ENCODE results near the gene PEDS1. TPM values are rescaled to one million over a fixed set of nuclear protein-coding genes. Genes with fewer than 3 reads are reported as not detected.
"Not testable (repeated sequence)": the region's sequence is repeated elsewhere in the genome, so short reads cannot be mapped to it uniquely, and the experiment has no call there.

The PEDS1 gene
- total RNA-seq, 2 donors from 2014 or later: 21.2 to 34.3 TPM

- Histone ChIP-seq H3K36me3 (peaks cover 5% of the 10 kb centered on the region), H3K27me3 (replicated peaks; ENCODE audit: insufficient read depth) (no peaks in the 10 kb centered on the region), H3K9me3 (no peaks in the 10 kb centered on the region), H3K4me1 (ENCODE audit: control insufficient read depth in 1 of 2, low read depth in 2 of 2) (no peaks in the 10 kb centered on the region), H3K27ac (no peak overlapping the region), H3K4me3 (no peak overlapping the region)
- no peak for ATAC-seq (ENCODE audit: insufficient number of reproducible peaks, low FRiP score, low read depth)
- DNase-seq (ENCODE audit: low spot score): no peak
- no peak for TF ChIP-seq CTCF (IDR thresholded peaks at IDR 0.05)
Measured at GRCh38 chr20:50136822-50137599, 16.5 kb downstream of the PEDS1 start.

- H3K9me3 ChIP-seq; H3K36me3 ChIP-seq; ATAC-seq (ENCODE audit: insufficient number of reproducible peaks, low FRiP score, low read depth); H3K4me3 ChIP-seq; H3K27me3 ChIP-seq (replicated peaks; ENCODE audit: insufficient read depth); DNase-seq (ENCODE audit: low spot score); H3K27ac ChIP-seq: not testable (repeated sequence)
- peaks cover 6 to 18% of the 10 kb centered on the region in 2 donors for H3K4me1 ChIP-seq (ENCODE audit: control insufficient read depth in 1 of 2, low read depth in 2 of 2)
Measured at GRCh38 chr20:50135157-50135556, 18.4 kb downstream of the PEDS1 start.

GRCh38 chr20:50133474-50134217, 19.9 kb downstream of the PEDS1 start:
- DNase-seq (ENCODE audit: low spot score): no peak
- Histone ChIP-seq H3K4me1 (ENCODE audit: control insufficient read depth in 1 of 2, low read depth in 2 of 2) (peaks cover 10 to 26% of the 10 kb centered on the region in 2 donors), H3K4me3 (no peak overlapping the region), H3K9me3 (no peaks in the 10 kb centered on the region), H3K27ac (no peak overlapping the region), H3K36me3 (peaks cover 5% of the 10 kb centered on the region), H3K27me3 (replicated peaks; ENCODE audit: insufficient read depth) (no peaks in the 10 kb centered on the region)
- no peak for TF ChIP-seq CTCF (IDR thresholded peaks at IDR 0.05)
- ATAC-seq (ENCODE audit: insufficient number of reproducible peaks, low FRiP score, low read depth): no peak

- DNase-seq (ENCODE audit: low spot score) (no peak), ATAC-seq (ENCODE audit: insufficient number of reproducible peaks, low FRiP score, low read depth) (no peak)
- Histone ChIP-seq H3K9me3 (no peaks in the 10 kb centered on the region), H3K4me3 (no peak overlapping the region), H3K27me3 (replicated peaks; ENCODE audit: insufficient read depth) (no peaks in the 10 kb centered on the region), H3K36me3 (peaks cover 10% of the 10 kb centered on the region), H3K27ac (no peak overlapping the region), H3K4me1 (ENCODE audit: control insufficient read depth in 1 of 2, low read depth in 2 of 2) (peaks cover 10 to 26% of the 10 kb centered on the region in 2 donors)
- TF ChIP-seq CTCF (IDR thresholded peaks at IDR 0.05): no peak
Measured at GRCh38 chr20:50133041-50133440, 20.5 kb downstream of the PEDS1 start.

GRCh38 chr20:50130995-50131394, 22.5 kb downstream of the PEDS1 start:
- TF ChIP-seq CTCF (IDR thresholded peaks at IDR 0.05): no peak
- Histone ChIP-seq H3K27ac (peak overlapping the region; percentile 45 to 48), H3K36me3 (peaks cover 29% of the 10 kb centered on the region), H3K27me3 (replicated peaks; ENCODE audit: insufficient read depth) (no peaks in the 10 kb centered on the region), H3K4me3 (peak overlapping the region; percentile 30), H3K9me3 (no peaks in the 10 kb centered on the region), H3K4me1 (ENCODE audit: control insufficient read depth in 1 of 2, low read depth in 2 of 2) (peaks cover 10 to 26% of the 10 kb centered on the region in 2 donors)
- DNase-seq (ENCODE audit: low spot score) (peak; percentile 47), ATAC-seq (ENCODE audit: insufficient number of reproducible peaks, low FRiP score, low read depth) (peak; percentile 74)
